Mesothelial cell of epicardium (in vitro differentiated cells): ENCODE measurements around the gene USP44. TPM values are rescaled to one million over a fixed set of nuclear protein-coding genes. Genes with fewer than 3 reads are reported as not detected.

Experiments used
- DNase-seq, 2 experiments: peaks; one replicate each; pipeline ENCODE4 v3.0.0; 2021; ENCODE audit warnings: low spot score in 2 of 2; ENCODE audit not compliant: unreplicated experiment in 2 of 2
- H3K27ac Mint-ChIP-seq: 2 replicates; pipeline ENCODE4 v1.8.0; 2021; ENCODE audit warnings: mixed read lengths
- H3K27me3 Mint-ChIP-seq: 2 replicates; pipeline ENCODE4 v1.8.0; 2021; ENCODE audit warnings: low read depth, mixed read lengths
- H3K36me3 Mint-ChIP-seq: 2 replicates; pipeline ENCODE4 v1.8.0; 2021; ENCODE audit warnings: mixed read lengths
- H3K4me1 Mint-ChIP-seq: 2 replicates; pipeline ENCODE4 v1.8.0; 2021; ENCODE audit warnings: mixed read lengths
- H3K4me3 Mint-ChIP-seq: 2 replicates; pipeline ENCODE4 v1.8.0; 2021; ENCODE audit warnings: mild to moderate bottlenecking, moderate library complexity, mixed read lengths
- H3K9me3 Mint-ChIP-seq: 2 replicates; pipeline ENCODE4 v1.8.0; 2021; ENCODE audit warnings: mixed read lengths
- total RNA-seq: library from RNA; stranded (reverse); gene quantifications from 3 replicates; pipeline ENCODE4 v1.2.1, GENCODE V29; 2021
- TF ChIP-seq, protein P1 (sequence below): fragments of 200-600 bp; sonication (generic); IDR thresholded peaks from one replicate; pipeline ENCODE4 v1.5.0; 2021; ENCODE audit warnings: antibody characterized with exemption; ENCODE audit not compliant: unreplicated experiment

USP44 gene
- total RNA-seq, 1 donor from 2014 or later, result 0.25 TPM

DNA sequence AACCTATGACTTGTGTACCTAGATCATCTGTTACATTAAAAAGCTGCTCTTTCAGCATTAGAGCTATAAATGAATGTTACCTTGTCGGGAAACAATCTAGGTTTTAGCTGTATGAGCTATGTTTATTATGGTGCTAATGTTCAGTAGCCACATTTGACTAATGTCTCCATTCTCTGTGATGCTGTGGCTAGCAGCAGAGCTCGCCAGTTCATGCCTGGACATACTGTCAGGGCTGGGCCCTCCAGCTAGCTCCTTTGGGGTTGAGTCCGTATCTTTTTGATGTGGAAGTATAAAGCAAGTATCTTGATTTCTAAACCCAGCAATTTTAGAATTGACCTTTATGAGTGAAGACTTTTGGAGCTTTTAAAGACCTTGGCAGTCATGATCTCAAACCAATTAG lies 36.1 kb downstream of the USP44 start:
- H3K36me3 Mint-ChIP-seq, result peaks cover 34% of the 10 kb centered on the region
- DNase-seq, result no peak
- TF ChIP-seq, protein P1, sequence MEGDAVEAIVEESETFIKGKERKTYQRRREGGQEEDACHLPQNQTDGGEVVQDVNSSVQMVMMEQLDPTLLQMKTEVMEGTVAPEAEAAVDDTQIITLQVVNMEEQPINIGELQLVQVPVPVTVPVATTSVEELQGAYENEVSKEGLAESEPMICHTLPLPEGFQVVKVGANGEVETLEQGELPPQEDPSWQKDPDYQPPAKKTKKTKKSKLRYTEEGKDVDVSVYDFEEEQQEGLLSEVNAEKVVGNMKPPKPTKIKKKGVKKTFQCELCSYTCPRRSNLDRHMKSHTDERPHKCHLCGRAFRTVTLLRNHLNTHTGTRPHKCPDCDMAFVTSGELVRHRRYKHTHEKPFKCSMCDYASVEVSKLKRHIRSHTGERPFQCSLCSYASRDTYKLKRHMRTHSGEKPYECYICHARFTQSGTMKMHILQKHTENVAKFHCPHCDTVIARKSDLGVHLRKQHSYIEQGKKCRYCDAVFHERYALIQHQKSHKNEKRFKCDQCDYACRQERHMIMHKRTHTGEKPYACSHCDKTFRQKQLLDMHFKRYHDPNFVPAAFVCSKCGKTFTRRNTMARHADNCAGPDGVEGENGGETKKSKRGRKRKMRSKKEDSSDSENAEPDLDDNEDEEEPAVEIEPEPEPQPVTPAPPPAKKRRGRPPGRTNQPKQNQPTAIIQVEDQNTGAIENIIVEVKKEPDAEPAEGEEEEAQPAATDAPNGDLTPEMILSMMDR, result no peak

DNA sequence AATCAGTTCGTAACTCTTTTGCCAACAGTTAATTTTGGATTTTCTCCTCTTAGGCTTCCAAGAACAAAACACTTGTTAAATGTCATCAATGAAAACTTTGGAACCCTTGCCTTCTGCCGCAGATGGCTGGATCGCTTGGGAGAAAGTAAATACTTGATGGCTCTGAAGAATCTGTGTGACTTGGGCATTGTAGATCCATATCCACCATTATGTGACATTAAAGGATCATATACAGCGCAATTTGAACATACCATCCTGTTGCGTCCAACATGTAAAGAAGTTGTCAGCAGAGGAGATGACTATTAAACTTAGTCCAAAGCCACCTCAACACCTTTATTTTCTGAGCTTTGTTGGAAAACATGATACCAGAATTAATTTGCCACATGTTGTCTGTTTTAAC lies 37.7 kb downstream of the USP44 start:
- no peaks in the 10 kb centered on the region for H3K27me3 Mint-ChIP-seq
- DNase-seq, result no peak
- TF ChIP-seq, protein P1, result no peak
- no peak overlapping the region for H3K27ac Mint-ChIP-seq
- no peak overlapping the region for H3K4me3 Mint-ChIP-seq
- peaks cover 14% of the 10 kb centered on the region for H3K4me1 Mint-ChIP-seq
- H3K36me3 Mint-ChIP-seq, result peaks cover 45% of the 10 kb centered on the region
- H3K9me3 Mint-ChIP-seq, result no peaks in the 10 kb centered on the region

More for the DNA sequence above, 36.1 kb downstream of the USP44 start:
- Mint-ChIP-seq H3K27me3 (no peaks in the 10 kb centered on the region), H3K27ac (peak overlapping the region; percentile 43), H3K9me3 (no peaks in the 10 kb centered on the region), H3K4me3 (no peak overlapping the region), H3K4me1 (peaks cover 14% of the 10 kb centered on the region)

DNA sequence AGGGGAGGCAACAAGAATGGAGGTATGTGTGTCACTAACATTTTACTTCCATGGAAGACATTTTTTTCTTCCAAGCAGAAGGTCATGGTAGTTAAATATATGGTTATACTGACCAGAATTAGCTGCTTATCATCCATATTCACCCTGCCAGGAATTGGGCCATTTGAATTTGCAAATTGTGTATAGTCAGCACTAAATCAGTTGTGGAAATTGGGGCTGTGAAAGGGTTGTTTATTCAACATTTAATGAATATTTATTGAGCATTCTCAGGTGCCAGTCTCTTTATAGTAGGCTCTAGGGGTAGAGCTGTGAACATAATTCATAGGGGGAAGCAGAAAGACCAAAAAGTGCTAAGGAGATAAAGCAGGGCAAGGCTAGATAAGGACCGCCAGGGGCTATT lies 39.3 kb downstream of the USP44 start:
- Mint-ChIP-seq H3K27me3 (no peaks in the 10 kb centered on the region), H3K9me3 (no peaks in the 10 kb centered on the region), H3K27ac (no peak overlapping the region), H3K4me1 (peaks cover 8% of the 10 kb centered on the region), H3K4me3 (no peak overlapping the region), H3K36me3 (peaks cover 51% of the 10 kb centered on the region)
- TF ChIP-seq, protein P1, result no peak
- DNase-seq, result no peak

DNA sequence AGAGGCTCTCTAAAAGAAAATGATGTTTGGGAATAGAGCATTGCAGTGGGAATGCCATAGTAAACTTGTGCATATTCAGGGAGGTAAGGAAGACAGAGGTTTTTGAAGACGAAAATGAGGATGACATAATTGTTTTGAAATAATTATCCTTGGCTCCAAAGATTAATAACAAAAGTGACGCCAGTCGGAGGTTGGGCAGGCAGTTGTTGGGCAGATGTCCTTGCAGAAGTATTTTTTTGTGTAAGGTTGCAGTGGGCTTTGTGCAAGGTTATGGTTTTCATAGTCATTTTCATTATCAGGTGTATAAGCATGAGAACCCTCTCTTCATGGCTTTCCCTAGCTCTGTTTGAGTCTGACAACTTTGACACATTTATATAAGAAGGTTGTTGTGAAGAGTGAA lies 42.0 kb downstream of the USP44 start:
- no peaks in the 10 kb centered on the region for H3K27me3 Mint-ChIP-seq
- TF ChIP-seq, protein P1, result no peak
- H3K9me3 Mint-ChIP-seq, result no peaks in the 10 kb centered on the region
- H3K4me1 Mint-ChIP-seq, result no peaks in the 10 kb centered on the region
- no peak overlapping the region for H3K4me3 Mint-ChIP-seq
- peaks cover 59% of the 10 kb centered on the region for H3K36me3 Mint-ChIP-seq
- no peak overlapping the region for H3K27ac Mint-ChIP-seq
- DNase-seq, result no peak

DNA sequence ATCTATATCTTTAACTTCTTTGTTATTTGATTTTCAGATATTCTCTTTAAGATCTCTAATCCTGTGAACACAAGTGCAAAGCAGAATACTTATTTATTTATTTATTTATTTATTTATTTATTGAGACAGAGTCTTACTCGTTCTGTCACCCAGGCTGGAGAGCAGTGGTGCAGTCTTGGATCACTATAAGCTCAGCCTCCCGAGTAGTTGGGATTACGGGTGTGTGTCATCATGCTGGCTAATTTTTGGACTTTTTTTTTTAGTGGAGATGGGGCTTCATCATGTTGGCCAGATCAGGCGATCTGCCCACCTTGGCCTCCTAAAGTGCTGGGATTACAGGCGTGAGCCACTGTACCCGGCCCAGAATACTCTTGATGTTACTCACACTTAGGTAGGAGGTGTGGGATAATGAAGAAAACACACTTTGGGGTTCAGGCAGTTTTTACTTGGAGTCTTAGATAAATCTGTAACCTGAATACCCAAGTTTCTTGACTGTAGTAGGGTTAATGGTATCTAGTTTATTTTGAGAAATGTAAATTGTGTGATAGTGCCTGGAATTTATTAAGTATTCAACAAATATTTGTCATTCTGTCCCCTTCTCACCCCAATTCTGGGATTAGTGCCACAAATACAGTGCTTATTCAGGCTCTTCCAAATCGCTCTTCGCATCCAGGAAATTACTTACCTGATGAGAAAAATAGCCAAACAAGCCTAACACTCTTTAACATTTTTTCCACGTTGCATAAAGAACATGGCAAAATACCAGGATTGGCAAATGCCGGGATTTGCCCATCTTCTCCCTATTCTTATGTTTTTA lies 44.4 kb downstream of the USP44 start:
- Mint-ChIP-seq H3K4me3 (no peak overlapping the region), H3K36me3 (peaks cover 57% of the 10 kb centered on the region), H3K27ac (no peak overlapping the region), H3K9me3 (no peaks in the 10 kb centered on the region), H3K4me1 (no peaks in the 10 kb centered on the region), H3K27me3 (no peaks in the 10 kb centered on the region)
- TF ChIP-seq, protein P1, result no peak
- no peak for DNase-seq

DNA sequence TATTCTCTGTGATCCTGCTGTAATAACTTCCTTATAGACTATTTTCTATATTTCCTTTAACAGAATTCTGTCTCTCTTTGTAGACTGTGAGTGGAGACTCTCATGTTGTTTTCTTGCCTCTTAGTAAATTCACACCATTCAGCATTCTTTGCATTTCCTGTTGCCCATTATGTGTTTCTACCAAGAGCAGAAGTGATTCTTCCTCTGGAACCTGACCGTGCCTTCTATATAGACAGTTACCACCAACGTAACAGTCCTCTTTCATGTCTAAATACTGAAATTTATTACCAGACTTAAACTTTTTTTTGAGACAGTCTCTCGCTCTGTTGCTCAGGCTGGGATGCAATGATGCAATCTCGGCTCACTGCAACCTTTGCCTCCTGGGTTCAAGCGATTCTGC lies 46.2 kb downstream of the USP44 start:
- H3K4me3 Mint-ChIP-seq, result no peak overlapping the region
- TF ChIP-seq, protein P1, result no peak
- no peaks in the 10 kb centered on the region for H3K9me3 Mint-ChIP-seq
- no peaks in the 10 kb centered on the region for H3K4me1 Mint-ChIP-seq
- no peak overlapping the region for H3K27ac Mint-ChIP-seq
- no peaks in the 10 kb centered on the region for H3K27me3 Mint-ChIP-seq
- H3K36me3 Mint-ChIP-seq, result peaks cover 54% of the 10 kb centered on the region
- DNase-seq, result no peak
